D721Med (cell line): ENCODE data around the gene KCNIP4.

ENCODE experiments used
- DNase-seq: peaks from one replicate; pipeline ENCODE4 v3.0.0; 2011; ENCODE audit warnings: low spot score; ENCODE audit not compliant: insufficient read length
- FAIRE-seq: peaks from 2 replicates; lab custom pipeline; 2011; peaks lifted over from hg19 to GRCh38; lab: Jason Lieb, UNC
- CTCF ChIP-seq: IDR thresholded peaks from 2 replicates; pipeline ENCODE4 v1.5.1; 2012; ENCODE audit warnings: mild to moderate bottlenecking, control low read depth; ENCODE audit not compliant: insufficient read depth; ENCODE audit errors: missing control alignments

The KCNIP4 gene

GRCh38 chr4:20890761-20891160 is 1057.8 kb downstream of the KCNIP4 start:
- no peak for TF ChIP-seq CTCF
- FAIRE-seq (no peak), DNase-seq (no peak)

- TF ChIP-seq CTCF = no peak
- FAIRE-seq (no peak), DNase-seq (no peak)
Observed at GRCh38 chr4:20889901-20890300, 1058.7 kb downstream of the KCNIP4 start.

- FAIRE-seq = no peak
- no peak for TF ChIP-seq CTCF
- DNase-seq = no peak
Observed at GRCh38 chr4:20883677-20884076, 1064.9 kb downstream of the KCNIP4 start.

GRCh38 chr4:20883231-20883630 is 1065.3 kb downstream of the KCNIP4 start:
- TF ChIP-seq CTCF = no peak
- no peak for DNase-seq
- FAIRE-seq = no peak

GRCh38 chr4:20882500-20882899 is 1066.1 kb downstream of the KCNIP4 start:
- FAIRE-seq (no peak), DNase-seq (no peak)
- TF ChIP-seq CTCF = no peak

- TF ChIP-seq CTCF = no peak
- DNase-seq (no peak), FAIRE-seq (no peak)
Observed at GRCh38 chr4:20881658-20882057, 1066.9 kb downstream of the KCNIP4 start.

GRCh38 chr4:20878806-20879205 is 1069.8 kb downstream of the KCNIP4 start:
- TF ChIP-seq CTCF = no peak
- FAIRE-seq (no peak), DNase-seq (no peak)
